ENCODE data around the gene BRINP3. TPM values are rescaled to one million over a fixed set of nuclear protein-coding genes. Genes with fewer than 3 reads are reported as not detected.
"Not testable (repeated sequence)": the region's sequence is repeated elsewhere in the genome, so short reads cannot be mapped to it uniquely, and the experiment has no call there.

Gene BRINP3
- total and polyA plus RNA-seq, 2 of the 13 experiments (the other 11 are each of a cell fraction or from before 2014, with no cell fraction given): not detected

DNA sequence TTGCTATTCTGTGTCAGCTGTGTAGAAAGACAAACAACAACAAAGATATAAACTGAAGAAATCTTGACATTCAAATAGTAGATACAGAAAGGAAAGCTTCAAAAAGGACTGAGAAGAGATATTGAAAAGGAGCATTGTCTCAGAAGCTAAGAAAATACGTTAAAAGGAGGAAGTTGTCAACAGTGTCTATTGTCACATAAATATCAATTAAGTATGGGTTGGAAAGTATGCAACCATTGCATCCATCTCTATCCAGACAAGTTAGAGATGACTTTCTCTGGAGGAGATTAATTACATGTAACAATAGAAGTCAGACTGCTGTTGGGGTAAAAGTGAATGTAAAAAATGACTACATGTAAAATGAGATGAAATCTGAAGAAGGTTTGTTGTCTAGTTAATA lies 29.7 kb upstream of the BRINP3 start:
- no peak overlapping the region for H3K4me3 ChIP-seq (replicated peaks in 1 of 3; ENCODE audit: insufficient read depth in 1 of 3, low read depth in 2 of 3, low read length in 3 of 3)
- no peaks in the 10 kb centered on the region for H3K27me3 ChIP-seq (ENCODE audit: control insufficient read depth in 1 of 2, insufficient read depth in 2 of 2, low read length in 2 of 2)
- FAIRE-seq: no peak
- intact Hi-C loops (cut with micrococcal nuclease; ENCODE audit: unreplicated experiment) (no loop called here), in situ Hi-C loops (cut with HindIII; ENCODE audit: extremely low pct_ligation_motif_present, low pct_unique_long_range_greater_than_20kb) (no loop called here)
- H3K4me2 ChIP-seq (ENCODE audit: low read depth, low read length): no peak overlapping the region
- no peak overlapping the region for H3K9ac ChIP-seq (ENCODE audit: insufficient read depth, low read depth, low read length)
- ChIA-PET POLR2A (no interaction called here), CTCF (ENCODE audit: low intra/inter-chr PET ratio, low total read pairs) (no interaction called here)
- no peaks in the 10 kb centered on the region for H3K36me3 ChIP-seq (replicated peaks in 1 of 2; ENCODE audit: control insufficient read depth in 1 of 2, insufficient read depth in 2 of 2, low read length in 2 of 2)
- no peak for TF ChIP-seq ZNF562 (CRISPR knock-in tag; IDR thresholded peaks at IDR 0.05; ENCODE audit: borderline replicate concordance)
- TF ChIP-seq ZNF558 (CRISPR knock-in tag; IDR thresholded peaks at IDR 0.05; ENCODE audit: borderline replicate concordance): no peak
- TF ChIP-seq SOX13 (IDR thresholded peaks at IDR 0.05): no peak
- TF ChIP-seq SOX13 (CRISPR knock-in tag; conservative IDR thresholded peaks at IDR 0.05 in 1 of 2, IDR thresholded peaks at IDR 0.05 in 1 of 2): no peak
- TF ChIP-seq ZNF30 (CRISPR knock-in tag; IDR thresholded peaks at IDR 0.05): no peak
- BruUV-seq (replicated peaks): no TSS peak
- no peak overlapping the region for H3K27ac ChIP-seq (ENCODE audit: extremely low read length, insufficient read depth, low read length)
- H2AFZ ChIP-seq (ENCODE audit: low read length): no peak overlapping the region
- H3K4me1 ChIP-seq (ENCODE audit: insufficient read depth, low read length): no peaks in the 10 kb centered on the region
- no peak for ATAC-seq
- DNase-seq (ENCODE audit: low spot score): no peak
- 0% methylated on average over 1 of the region's 1 CpG for WGBS (ENCODE audit: low lambda C conversion rate)
- H3K9me3 ChIP-seq (ENCODE audit: low read length): no peaks in the 10 kb centered on the region
- H4K20me1 ChIP-seq (ENCODE audit: insufficient read depth, low read length): no peaks in the 10 kb centered on the region
- H3K79me2 ChIP-seq (ENCODE audit: insufficient read depth, low read length): no peaks in the 10 kb centered on the region

DNA sequence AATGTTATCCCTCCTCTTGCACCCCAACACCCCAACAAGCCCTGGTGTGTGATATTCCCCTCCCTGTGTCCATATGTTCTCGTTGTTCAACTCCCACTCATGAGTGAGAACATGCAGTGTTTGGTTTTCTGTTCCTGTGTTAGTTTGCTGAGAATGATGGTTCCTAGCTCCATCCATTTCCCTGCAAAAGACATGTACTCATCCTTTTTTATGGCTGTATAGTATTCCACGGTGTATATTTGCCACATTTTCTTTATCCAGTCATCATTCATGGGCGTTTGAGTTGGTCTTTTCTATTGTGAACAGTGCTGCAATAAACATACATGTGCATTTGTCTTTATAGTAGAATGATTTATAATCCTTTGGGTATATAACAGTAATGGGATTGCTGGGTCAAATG lies 26.9 kb upstream of the BRINP3 start:
- H3K27me3 ChIP-seq (ENCODE audit: control insufficient read depth in 1 of 2, insufficient read depth in 2 of 2, low read length in 2 of 2); POLR2A ChIA-PET; H3K4me2 ChIP-seq (ENCODE audit: low read depth, low read length); DNase-seq (ENCODE audit: low spot score); H3K9me3 ChIP-seq (ENCODE audit: low read length); in situ Hi-C loops (cut with HindIII; ENCODE audit: extremely low pct_ligation_motif_present, low pct_unique_long_range_greater_than_20kb); CTCF ChIA-PET (ENCODE audit: low intra/inter-chr PET ratio, low total read pairs); H2AFZ ChIP-seq (ENCODE audit: low read length); H3K4me3 ChIP-seq (replicated peaks in 1 of 3; ENCODE audit: insufficient read depth in 1 of 3, low read depth in 2 of 3, low read length in 3 of 3); H3K79me2 ChIP-seq (ENCODE audit: insufficient read depth, low read length); H4K20me1 ChIP-seq (ENCODE audit: insufficient read depth, low read length); intact Hi-C loops (cut with micrococcal nuclease; ENCODE audit: unreplicated experiment); ATAC-seq; H3K9ac ChIP-seq (ENCODE audit: insufficient read depth, low read depth, low read length); H3K36me3 ChIP-seq (replicated peaks in 1 of 2; ENCODE audit: control insufficient read depth in 1 of 2, insufficient read depth in 2 of 2, low read length in 2 of 2); FAIRE-seq; H3K27ac ChIP-seq (ENCODE audit: extremely low read length, insufficient read depth, low read length); H3K4me1 ChIP-seq (ENCODE audit: insufficient read depth, low read length); BruUV-seq (replicated peaks): not testable (repeated sequence)
- 0% methylated on average over 3 of the region's 3 CpGs for WGBS (ENCODE audit: low lambda C conversion rate)
